ENCODE results near the gene ZNF768.

ZNF768 gene

DNA sequence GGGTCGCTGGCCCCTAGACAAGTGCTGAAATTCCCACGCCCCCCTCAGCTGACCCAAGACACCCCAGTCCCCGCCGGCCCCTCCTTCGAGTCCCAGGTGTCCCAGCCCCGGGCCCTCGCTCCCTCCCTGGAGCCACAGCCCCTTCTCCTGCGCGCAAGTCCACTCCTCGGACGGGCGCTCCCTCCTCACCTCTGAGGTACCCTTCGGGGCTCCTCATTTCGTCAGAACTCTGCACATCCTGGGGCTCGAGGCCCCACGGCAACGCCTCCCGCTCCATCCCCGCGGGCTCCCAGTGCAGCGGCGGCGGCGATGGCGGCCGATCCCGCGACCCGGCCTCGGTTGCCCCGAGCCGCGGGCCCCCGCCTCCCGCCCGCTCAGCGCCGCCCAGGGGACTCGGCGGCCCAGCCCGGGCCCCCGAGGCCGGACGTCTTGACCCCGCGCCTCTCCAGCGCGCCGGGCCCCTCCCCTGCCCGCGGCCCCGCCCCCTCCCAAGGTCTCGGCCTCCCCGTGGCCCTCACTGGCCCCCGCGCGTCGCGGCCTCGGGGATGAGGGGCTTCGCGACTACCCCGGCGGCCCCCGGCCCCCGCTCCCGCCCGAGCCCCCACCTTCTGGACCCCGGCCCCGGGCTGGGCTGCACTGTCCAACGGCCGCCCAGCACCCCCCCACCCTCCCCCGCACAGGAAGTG is at the start of gene ZNF768:
TSS of gene ZNF768 (minus strand) at position 430 of the 686 bp plus-strand sequence. CDS start at position 277, 153 bp downstream.
- H3K36me3 Mint-ChIP-seq (ENCODE audit: low read depth) = peaks cover 18% of the 10 kb centered on the region
- no peaks in the 10 kb centered on the region for H3K9me3 Mint-ChIP-seq
- peak within 1 kb of the TSS; percentile 77 for H3K4me3 Mint-ChIP-seq
- H3K27me3 Mint-ChIP-seq (ENCODE audit: low read depth) = no peaks in the 10 kb centered on the region
- H3K4me1 Mint-ChIP-seq (ENCODE audit: low read depth) = peaks cover 22% of the 10 kb centered on the region
- H3K27ac Mint-ChIP-seq = peak within 1 kb of the TSS; percentile 78

DNA sequence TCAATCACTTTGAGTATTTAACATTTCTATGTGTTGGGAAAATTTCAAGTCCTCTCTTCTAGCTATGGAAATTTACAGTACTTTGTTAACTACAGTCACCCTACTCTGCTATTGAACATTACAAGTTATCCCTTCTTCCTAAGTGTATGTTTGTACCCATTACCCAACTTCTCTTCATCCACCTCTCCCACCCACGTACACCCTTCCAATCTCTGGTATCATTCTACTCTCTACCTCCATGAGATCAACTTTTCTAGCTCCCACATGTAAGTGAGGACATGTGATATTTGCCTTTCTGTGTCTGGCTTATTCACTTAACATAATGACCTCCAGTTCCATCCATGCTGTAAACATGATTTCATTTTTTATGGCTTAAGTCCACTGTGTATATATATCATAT is 48.3 kb upstream of the ZNF768 start:
- Mint-ChIP-seq H3K27ac (no peak overlapping the region), H3K4me1 (ENCODE audit: low read depth) (peaks cover 21% of the 10 kb centered on the region), H3K9me3 (no peaks in the 10 kb centered on the region), H3K27me3 (ENCODE audit: low read depth) (no peaks in the 10 kb centered on the region), H3K4me3 (peak overlapping the region; percentile 6), H3K36me3 (ENCODE audit: low read depth) (peaks cover 7% of the 10 kb centered on the region)

DNA sequence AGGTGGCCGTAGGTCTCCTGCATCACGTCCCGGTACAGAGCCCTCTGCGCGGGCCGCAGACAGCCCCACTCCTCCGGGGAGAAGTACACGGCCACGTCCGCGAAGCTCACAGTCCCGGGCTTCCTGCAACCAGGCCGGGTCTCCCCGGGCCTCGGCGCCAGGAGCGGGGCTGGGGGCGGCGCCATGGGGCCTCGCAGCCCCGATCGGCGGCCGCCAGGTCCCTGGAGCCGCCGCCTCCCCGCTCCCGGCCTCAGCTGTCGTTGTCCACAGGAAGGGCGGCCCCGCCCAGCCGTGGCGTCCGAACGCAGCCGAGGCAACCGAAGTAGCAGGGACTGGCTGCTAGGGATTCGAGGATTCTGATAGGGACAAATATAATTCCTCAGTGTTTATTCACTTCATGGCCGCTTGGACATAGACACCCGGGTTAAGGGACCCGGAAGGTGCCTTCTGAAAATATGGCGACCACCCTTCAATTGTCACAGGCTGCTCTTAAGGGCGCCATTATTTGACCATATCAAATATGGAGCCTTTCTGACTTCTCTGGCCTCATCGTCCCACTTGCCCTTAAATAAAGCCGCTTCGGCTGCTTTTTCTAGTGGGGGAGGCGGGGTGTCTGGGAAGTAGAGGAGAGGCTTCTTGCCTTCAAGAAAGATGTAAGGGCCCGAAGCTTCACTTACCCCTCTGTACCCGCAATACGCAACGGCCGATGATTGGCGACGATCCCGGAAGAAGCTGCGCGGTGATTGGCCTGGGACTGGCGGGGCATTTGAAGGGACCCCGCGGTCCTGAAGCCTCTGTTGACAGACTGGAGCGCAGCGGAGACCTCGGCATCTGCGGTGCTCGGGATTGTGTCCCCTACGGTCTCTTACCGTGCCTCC is 45.3 kb upstream of the ZNF768 start, which contains the start of gene ZNF688:
TSS of gene ZNF688 (minus strand) at position 270 of the 878 bp plus-strand sequence. CDS start at position 185, 85 bp downstream.
- H3K4me3 Mint-ChIP-seq = peak within 1 kb of the TSS; percentile 92
- peaks cover 38% of the 10 kb centered on the region for H3K4me1 Mint-ChIP-seq (ENCODE audit: low read depth)
- H3K36me3 Mint-ChIP-seq (ENCODE audit: low read depth) = peaks cover 2% of the 10 kb centered on the region
- H3K9me3 Mint-ChIP-seq = no peaks in the 10 kb centered on the region
- H3K27me3 Mint-ChIP-seq (ENCODE audit: low read depth) = no peaks in the 10 kb centered on the region
- peak within 1 kb of the TSS; percentile 85 for H3K27ac Mint-ChIP-seq

DNA sequence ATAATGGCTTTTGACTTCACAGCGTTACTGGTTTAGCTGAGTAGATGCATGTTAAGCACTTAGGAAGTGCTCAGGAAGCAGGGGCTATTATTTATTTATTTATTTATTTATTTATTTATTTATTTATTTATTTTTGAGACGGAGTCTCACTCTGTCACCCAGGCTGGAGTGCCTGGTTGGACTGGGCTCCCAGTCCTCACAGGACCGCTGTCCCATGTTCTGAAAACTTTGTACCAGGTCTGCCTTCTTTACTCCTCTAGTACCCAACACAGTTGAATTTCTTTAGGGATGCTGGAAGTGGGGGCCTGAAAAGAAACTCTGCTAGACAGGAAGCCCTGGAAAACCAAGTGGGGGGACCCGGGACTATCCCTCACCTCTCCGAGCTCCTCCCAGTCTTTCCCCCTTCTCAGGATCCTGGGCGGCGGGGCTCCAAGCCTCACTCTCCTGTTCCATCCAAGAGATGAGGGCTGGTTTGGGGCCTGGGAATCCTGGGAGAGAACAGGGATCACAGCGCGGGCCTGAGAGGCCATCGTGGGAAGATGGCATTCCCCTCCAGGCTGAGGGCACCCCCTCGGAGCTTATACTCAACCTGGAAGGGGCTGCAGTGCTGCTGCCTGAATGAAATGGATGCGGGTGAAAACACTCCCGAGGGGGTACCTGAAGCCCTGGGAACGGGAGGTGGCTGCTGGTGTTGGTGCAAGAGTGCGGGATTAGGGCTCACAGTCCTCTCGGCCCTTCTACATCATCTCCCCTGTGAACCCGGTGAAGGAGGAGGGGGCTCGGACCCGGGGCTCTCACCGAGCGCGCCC is 44.5 kb upstream of the ZNF768 start:
- Mint-ChIP-seq H3K4me3 (peak overlapping the region; percentile 86), H3K4me1 (ENCODE audit: low read depth) (peaks cover 39% of the 10 kb centered on the region), H3K36me3 (ENCODE audit: low read depth) (peaks cover 2% of the 10 kb centered on the region), H3K27ac (peak overlapping the region; percentile 85), H3K9me3 (no peaks in the 10 kb centered on the region), H3K27me3 (ENCODE audit: low read depth) (no peaks in the 10 kb centered on the region)

DNA sequence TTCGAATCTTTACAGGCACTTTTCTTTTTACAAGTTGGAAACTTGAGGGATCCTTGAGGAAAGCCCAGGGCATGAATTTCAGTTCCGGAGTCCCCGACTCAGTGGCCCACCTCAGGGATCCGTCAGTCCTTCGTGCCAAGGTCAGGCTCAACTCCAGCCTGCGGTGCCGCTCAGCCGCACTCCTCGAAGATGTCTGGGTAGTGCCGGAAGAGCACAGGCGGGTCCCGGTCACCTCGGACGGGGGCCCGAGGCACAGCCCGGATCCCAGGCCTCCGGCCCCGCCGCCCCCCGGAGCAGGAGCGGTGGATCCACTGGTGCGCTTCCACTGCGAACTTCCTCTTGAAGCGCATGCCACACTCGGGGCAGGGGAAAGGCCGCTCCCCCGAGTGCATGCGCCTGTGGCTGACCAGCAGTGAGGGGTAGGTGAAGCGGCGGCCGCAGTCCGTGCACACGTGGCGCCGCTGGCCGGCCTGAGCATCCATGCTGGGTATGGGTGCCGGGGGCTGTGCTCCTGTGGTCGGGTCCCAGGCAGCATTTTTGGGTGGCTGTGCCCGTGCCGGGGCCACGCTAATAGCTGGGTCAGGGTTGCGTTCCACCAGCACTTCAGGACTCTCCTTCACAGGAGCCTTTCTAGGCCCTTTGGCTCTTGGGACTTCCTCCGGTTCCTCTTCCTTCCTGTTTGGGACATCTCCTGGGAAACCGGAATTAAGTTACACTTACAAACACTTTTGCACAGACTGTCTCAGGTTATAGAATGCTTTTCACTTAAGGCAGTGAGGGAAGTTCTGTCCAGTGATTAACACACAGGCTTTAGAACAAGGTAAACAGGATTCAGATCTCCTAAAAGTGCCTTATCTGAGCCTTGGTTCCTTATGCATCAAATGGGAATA is 43.6 kb upstream of the ZNF768 start:
- H3K27me3 Mint-ChIP-seq (ENCODE audit: low read depth) = no peaks in the 10 kb centered on the region
- H3K9me3 Mint-ChIP-seq = no peaks in the 10 kb centered on the region
- peak overlapping the region; percentile 86 for H3K4me3 Mint-ChIP-seq
- peaks cover 42% of the 10 kb centered on the region for H3K4me1 Mint-ChIP-seq (ENCODE audit: low read depth)
- peaks cover 2% of the 10 kb centered on the region for H3K36me3 Mint-ChIP-seq (ENCODE audit: low read depth)
- peak overlapping the region; percentile 54 for H3K27ac Mint-ChIP-seq

DNA sequence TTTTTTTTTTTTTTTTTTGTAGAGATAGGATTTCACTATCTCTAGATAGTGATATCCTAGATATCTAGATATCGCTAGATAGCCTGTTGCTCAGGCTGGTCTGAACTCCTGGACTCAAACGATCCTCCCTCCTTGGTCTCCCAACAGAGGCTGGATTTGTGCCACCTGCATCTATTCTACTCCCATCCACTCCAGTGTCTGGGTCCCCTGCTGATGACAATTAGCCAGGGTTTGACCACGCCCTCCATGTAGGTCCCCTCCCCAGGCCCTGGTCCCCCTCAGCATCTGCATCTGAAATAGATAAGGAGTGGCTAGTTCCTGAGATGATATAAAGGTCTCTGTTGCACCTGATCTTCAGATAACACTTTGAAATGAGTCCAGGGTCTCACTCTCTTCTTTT is 42.9 kb upstream of the ZNF768 start:
- Mint-ChIP-seq H3K4me3 (no peak overlapping the region), H3K9me3 (no peaks in the 10 kb centered on the region), H3K27me3 (ENCODE audit: low read depth) (no peaks in the 10 kb centered on the region), H3K4me1 (ENCODE audit: low read depth) (peaks cover 37% of the 10 kb centered on the region), H3K27ac (peak overlapping the region; percentile 87), H3K36me3 (ENCODE audit: low read depth) (peaks cover 2% of the 10 kb centered on the region)

DNA sequence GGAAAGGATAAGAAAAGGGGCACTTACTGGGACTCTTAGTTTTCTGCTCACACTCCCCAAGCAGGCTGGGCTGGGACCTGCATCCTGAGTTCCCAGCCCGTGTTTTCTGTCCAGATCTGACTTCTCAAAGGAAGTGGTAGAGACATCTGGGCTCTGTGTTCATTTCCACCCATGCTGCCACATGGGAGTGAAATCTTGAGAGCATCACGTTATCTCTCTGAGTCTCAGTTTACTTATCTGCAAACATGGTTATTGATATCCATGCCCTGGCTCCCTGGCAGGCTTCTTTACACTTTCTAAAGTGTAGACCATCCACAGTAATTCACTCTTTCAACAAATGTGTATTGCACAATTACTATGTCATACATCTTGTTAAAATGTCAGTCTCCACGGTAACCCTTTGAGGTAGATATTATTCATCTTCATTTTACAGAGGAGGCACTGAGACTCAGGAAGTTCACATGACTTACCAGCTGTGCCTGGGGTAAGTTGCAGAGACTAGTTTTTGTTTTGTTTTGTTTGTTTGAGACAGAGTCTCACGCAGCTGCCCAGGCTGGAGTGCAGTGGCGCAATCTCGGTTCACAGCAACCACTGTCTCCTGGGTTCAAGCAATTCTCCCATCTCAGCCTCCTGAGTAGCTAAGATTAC is 41.7 kb upstream of the ZNF768 start:
- Mint-ChIP-seq H3K27ac (peak overlapping the region; percentile 92), H3K4me3 (peak overlapping the region; percentile 79), H3K27me3 (ENCODE audit: low read depth) (no peaks in the 10 kb centered on the region), H3K9me3 (no peaks in the 10 kb centered on the region), H3K36me3 (ENCODE audit: low read depth) (peaks cover 2% of the 10 kb centered on the region), H3K4me1 (ENCODE audit: low read depth) (peaks cover 33% of the 10 kb centered on the region)

DNA sequence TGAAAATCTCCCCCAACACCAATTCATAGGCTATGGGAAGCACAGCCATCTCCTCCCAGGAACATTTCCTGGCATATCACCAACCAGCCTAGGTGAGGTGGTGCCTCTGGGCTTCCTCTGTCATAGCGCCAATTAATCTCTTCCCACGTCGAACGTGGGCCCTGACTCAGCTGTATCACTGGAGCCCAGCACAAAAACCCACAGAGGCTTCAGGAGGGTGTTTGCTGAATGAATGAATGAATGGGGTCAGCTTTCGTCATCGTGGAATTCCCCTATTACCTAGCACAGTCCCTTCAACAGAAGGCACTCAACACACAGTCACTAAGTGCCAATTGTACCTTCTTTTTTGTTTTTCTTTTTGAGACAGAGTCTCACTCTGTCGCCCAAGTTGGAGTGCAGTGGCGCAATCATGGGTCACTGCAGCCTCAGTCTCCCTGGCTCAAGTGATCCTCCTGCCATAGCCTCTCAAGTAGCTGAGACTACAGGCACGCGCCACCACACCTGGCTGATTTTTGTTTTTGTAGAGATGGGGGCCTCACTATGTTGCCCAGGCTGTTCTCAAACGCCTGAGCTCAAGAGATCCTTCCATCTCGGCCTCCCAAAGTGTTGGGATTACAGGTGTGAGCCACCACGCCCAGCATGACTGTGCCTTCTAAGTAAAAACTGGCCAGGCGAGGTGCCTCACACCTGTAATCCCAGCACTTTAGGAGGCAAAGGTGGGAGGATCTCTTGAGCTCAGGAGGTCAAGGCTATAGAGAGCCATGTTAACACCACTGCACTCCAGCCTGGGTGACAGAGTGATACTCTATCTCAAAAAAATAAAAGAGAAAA is 41.0 kb upstream of the ZNF768 start:
- Mint-ChIP-seq H3K4me1 (ENCODE audit: low read depth) (peaks cover 32% of the 10 kb centered on the region), H3K36me3 (ENCODE audit: low read depth) (peaks cover 2% of the 10 kb centered on the region), H3K9me3 (no peaks in the 10 kb centered on the region), H3K4me3 (peak overlapping the region; percentile 79), H3K27ac (peak overlapping the region; percentile 92), H3K27me3 (ENCODE audit: low read depth) (no peaks in the 10 kb centered on the region)

DNA sequence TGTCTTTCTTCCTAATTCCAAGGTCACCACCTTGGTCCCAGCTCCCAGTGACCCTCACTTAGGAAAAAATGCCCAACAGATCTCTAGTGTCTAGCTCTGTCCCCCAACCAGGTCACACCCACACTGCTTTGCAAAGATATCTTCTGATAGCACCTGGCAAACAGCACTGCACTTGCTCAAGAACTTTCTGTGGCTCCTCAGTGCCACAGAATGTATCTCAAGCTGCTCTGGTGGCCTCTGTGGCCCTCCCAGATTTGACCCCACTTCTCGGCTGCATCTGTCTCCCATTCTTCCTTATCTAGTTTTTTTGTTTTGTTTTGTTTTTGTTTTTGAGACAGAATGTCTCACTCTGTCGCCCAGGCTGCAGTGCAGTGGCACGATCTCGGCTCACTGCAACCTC is 40.2 kb upstream of the ZNF768 start:
- Mint-ChIP-seq H3K27ac (peak overlapping the region; percentile 92), H3K27me3 (ENCODE audit: low read depth) (no peaks in the 10 kb centered on the region), H3K4me3 (no peak overlapping the region), H3K36me3 (ENCODE audit: low read depth) (peaks cover 2% of the 10 kb centered on the region), H3K4me1 (ENCODE audit: low read depth) (peaks cover 30% of the 10 kb centered on the region), H3K9me3 (no peaks in the 10 kb centered on the region)

DNA sequence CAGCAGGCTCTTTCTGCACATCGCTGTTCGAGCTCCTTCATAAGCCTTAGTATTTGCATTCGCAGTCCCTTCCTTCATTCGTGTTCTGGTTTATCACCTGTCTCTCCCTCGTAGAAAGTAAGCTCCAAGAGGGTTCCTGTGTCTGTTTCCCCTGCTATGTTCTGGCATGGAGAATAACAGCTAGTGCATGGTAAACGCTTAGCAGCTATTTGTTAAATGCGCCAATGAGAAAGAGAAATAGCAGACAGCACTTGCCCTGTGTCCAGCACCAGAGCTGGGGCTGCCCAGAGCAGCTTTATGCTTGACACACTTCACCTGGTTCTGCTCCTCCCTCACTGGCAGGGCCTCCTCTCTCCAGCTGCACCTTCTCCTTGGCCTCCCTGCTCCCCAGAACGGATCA is 39.6 kb upstream of the ZNF768 start:
- H3K4me1 Mint-ChIP-seq (ENCODE audit: low read depth) = peaks cover 35% of the 10 kb centered on the region
- no peaks in the 10 kb centered on the region for H3K9me3 Mint-ChIP-seq
- H3K27ac Mint-ChIP-seq = no peak overlapping the region
- no peaks in the 10 kb centered on the region for H3K27me3 Mint-ChIP-seq (ENCODE audit: low read depth)
- H3K36me3 Mint-ChIP-seq (ENCODE audit: low read depth) = peaks cover 2% of the 10 kb centered on the region
- H3K4me3 Mint-ChIP-seq = no peak overlapping the region

DNA sequence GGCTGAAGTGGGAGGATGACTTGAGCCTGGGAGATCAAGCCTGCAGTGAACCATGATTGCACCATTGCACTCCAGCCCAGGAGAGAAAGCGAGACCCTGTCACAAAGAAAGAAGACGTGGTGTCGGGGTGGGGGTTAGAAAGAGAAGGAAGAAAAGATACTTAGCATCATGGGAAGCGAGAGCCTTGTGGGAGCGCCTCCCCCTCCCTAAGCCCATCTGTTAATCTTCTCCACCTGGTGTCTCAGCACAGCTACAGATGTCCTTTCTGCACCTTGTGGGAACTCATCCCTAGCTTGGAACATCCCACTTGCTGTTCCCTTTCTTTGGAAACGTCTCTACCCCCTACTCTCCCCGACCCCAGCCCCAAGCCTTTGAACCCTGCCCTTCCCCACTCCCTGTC is 39.2 kb upstream of the ZNF768 start:
- H3K27me3 Mint-ChIP-seq (ENCODE audit: low read depth) = no peaks in the 10 kb centered on the region
- H3K4me1 Mint-ChIP-seq (ENCODE audit: low read depth) = peaks cover 36% of the 10 kb centered on the region
- peak overlapping the region; percentile 68 for H3K27ac Mint-ChIP-seq
- H3K9me3 Mint-ChIP-seq = no peaks in the 10 kb centered on the region
- no peak overlapping the region for H3K4me3 Mint-ChIP-seq
- H3K36me3 Mint-ChIP-seq (ENCODE audit: low read depth) = peaks cover 2% of the 10 kb centered on the region

DNA sequence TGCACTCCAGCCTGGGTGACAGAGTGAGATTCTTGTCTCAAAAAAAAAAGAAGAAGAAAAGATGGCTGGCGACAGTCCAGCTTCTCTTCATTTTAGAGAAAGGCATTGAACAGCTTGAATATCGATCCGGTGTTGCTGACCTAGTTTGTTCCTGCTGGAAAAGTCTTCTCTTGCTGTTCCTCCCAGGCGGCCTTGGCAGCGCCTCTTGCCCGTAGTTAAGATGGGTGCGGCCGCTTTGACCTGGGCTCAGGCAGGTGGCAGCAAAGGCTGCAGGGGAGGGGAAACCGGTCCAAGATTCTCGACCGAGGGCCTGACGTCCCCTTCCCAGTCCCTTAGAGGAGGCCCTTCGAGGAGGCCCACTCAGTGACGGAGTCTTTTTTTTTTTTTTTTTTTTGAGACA is 35.7 kb upstream of the ZNF768 start:
- Mint-ChIP-seq H3K27me3 (ENCODE audit: low read depth) (no peaks in the 10 kb centered on the region), H3K27ac (peak overlapping the region; percentile 93), H3K9me3 (no peaks in the 10 kb centered on the region), H3K4me3 (peak overlapping the region; percentile 79), H3K4me1 (ENCODE audit: low read depth) (peaks cover 28% of the 10 kb centered on the region), H3K36me3 (ENCODE audit: low read depth) (no peaks in the 10 kb centered on the region)
